Measurements from ENCODE around the gene ZRANB1. TPM values are rescaled to one million over a fixed set of nuclear protein-coding genes. Genes with fewer than 3 reads are reported as not detected.
A peak's percentile ranks its signal among the peaks of the same experiment; 100 is the strongest.

ZRANB1 gene
- total and polyA plus RNA-seq, 8 donors = 4.3 to 12.2 (median 7.7) TPM

DNA sequence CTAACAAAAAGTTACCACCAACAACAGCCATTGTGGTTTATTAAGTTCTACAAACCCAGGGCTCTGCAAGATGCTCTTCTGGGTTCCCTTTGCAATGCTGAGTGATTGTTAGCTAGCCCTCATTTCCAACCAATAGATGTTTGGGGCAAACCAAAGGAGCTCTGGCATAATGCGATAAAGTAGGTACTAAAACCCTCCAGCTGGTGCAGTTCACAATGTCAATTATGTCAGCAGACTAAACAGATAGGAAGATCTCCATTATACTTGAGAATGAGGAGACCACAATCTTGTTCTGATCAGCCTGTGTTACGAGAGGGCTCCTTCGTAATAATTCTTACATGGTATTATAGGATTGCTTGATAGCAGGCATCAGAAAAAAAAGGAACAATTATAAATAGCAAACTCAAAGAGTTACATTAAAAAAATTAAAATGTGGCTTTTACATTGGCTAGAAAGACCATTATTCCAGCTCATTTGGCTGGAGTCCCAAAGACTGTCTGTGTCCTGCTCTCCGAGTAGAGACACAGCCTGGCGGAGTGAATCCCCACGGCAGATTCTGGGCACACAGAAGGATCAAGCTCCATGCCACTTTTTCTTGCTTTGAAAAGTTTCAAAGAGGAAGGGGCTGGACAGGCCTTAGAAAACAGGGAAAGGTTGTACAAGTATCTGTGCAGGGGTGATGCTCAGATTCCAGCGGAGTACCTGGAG lies 93.8 kb downstream of the ZRANB1 start:
- Histone ChIP-seq H3K27ac (peak overlapping the region in 2 of 4 donors; percentile 34 to 53), H3K9me3 (no peaks in the 10 kb centered on the region), H3K36me3 (no peaks in the 10 kb centered on the region), H3K27me3 (no peaks in the 10 kb centered on the region), H3K4me3 (no peak overlapping the region), H3K4me1 (peaks cover 39 to 49% (median 44%) of the 10 kb centered on the region in 3 donors)
- intact Hi-C loops (cut with DNase I) = no loop called here
- no peak for ATAC-seq
- WGBS, 2 donors = 41 to 49% methylated on average over 7 of the region's 7 CpGs
- TF ChIP-seq CTCF (IDR thresholded peaks at IDR 0.05) = no peak
- DNase-seq = peak in 2 of 6 donors; percentile 12 to 15
- FAIRE-seq = no peak

DNA sequence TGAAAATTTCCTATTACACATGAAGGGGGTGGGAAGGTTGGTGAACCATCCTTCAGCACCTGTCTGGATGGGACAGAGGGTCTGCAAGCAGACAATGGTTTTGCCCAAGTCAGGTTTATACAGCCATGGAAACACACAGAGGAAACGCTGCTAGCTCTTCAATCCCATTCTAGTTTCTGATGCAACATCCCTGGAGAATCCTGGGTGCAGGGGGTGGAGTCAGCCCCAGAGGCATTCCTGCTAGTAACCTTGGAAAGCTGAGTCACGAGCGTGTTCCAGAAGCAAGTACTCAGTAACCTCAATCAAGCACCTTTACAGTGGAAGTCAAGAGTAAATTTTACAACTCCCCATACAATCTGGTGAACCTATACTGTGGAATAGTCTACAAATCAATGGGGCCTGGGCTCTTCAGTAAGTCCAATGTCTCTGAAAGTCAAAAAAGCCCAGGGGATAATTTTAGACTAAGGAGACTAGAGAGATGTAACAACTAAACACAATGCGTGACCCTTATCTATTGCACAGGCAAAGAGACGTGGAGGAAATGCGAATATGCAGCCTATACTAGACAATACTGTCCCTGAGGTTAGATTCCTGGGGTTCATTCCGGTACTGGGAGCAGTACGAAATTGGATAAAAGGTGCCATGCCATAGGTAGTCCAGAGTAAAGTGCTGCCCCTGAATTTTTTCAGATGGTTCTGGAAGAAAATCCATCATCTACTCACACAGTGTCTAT lies 95.4 kb downstream of the ZRANB1 start:
- no peaks in the 10 kb centered on the region for H3K36me3 ChIP-seq
- H3K4me1 ChIP-seq = peaks cover 37 to 45% (median 42%) of the 10 kb centered on the region in 3 donors

More for the DNA sequence above, 95.4 kb downstream of the ZRANB1 start:
- WGBS, 2 donors = 48 to 54% methylated on average over 8 of the region's 8 CpGs
- no peak overlapping the region for H3K4me3 ChIP-seq
- no peaks in the 10 kb centered on the region for H3K27me3 ChIP-seq
- intact Hi-C loops (cut with DNase I) = no loop called here
- peak overlapping the region in 2 of 4 donors; percentile 6 to 45 for H3K27ac ChIP-seq
- ATAC-seq (peak; percentile 62 to 75 (median 71)), DNase-seq (peak in 4 of 6 donors; percentile 66 to 85 (median 71)), FAIRE-seq (no peak)
- TF ChIP-seq CTCF (IDR thresholded peaks at IDR 0.05) = no peak
- H3K9me3 ChIP-seq = no peaks in the 10 kb centered on the region

Small RNAs within 50 kb of the gene (microRNA-seq; reads per million reads assigned to microRNA genes)
- 0 to 0.29 reads per million in 2 donors for gene MIR4296

Other genes starting within 250 kb of the ZRANB1 start
- 10 to 100 TPM in 1 of 6 donors, 1 to 10 TPM in 5; 6.5 to 16.4 (median 8.5) TPM for gene FAM53B, start 197.7 kb upstream of the ZRANB1 start, total RNA-seq
- gene FAM53B, start 197.7 kb upstream of the ZRANB1 start, polyA plus RNA-seq = 1 to 10 TPM; 5.3 to 9.7 TPM
- gene EEF1AKMT2, start 150.2 kb upstream of the ZRANB1 start, total RNA-seq = 1 to 10 TPM; 5.7 to 9.4 (median 6.9) TPM
- gene EEF1AKMT2, start 150.2 kb upstream of the ZRANB1 start, polyA plus RNA-seq = 10 to 100 TPM; 10.0 to 11.9 TPM
- 1 to 10 TPM; 2.8 to 7.2 (median 4.9) TPM for gene ABRAXAS2, start 140.3 kb upstream of the ZRANB1 start, total RNA-seq
- gene ABRAXAS2, start 140.3 kb upstream of the ZRANB1 start, polyA plus RNA-seq = 1 to 10 TPM; 2.4 to 4.8 TPM
- gene CTBP2, start 218.4 kb downstream of the ZRANB1 start, total RNA-seq = 10 to 100 TPM; 29.0 to 60.8 (median 32.4) TPM
- 10 to 100 TPM; 21.4 to 22.2 TPM for gene CTBP2, start 218.4 kb downstream of the ZRANB1 start, polyA plus RNA-seq

Data from pancreas (tissue), 10 donors.